Osteocyte (in vitro differentiated cells): Measurements from ENCODE around the gene RPS15. TPM values are rescaled to one million over a fixed set of nuclear protein-coding genes. Genes with fewer than 3 reads are reported as not detected.
A peak's percentile ranks its signal among the peaks of the same experiment; 100 is the strongest.

Source experiments
- DNase-seq: peaks from one replicate; pipeline ENCODE4 v3.0.0; 2021; ENCODE audit warnings: mixed read lengths; ENCODE audit not compliant: unreplicated experiment; ENCODE audit errors: extremely low spot score
- H3K27ac Mint-ChIP-seq: one replicate; pipeline ENCODE4 v1.8.0; 2021; ENCODE audit warnings: mild to moderate bottlenecking, mixed read lengths; ENCODE audit not compliant: unreplicated experiment
- H3K27me3 Mint-ChIP-seq: one replicate; pipeline ENCODE4 v1.8.0; 2021; ENCODE audit warnings: mixed read lengths; ENCODE audit not compliant: unreplicated experiment
- H3K36me3 Mint-ChIP-seq: one replicate; pipeline ENCODE4 v1.8.0; 2021; ENCODE audit warnings: mixed read lengths; ENCODE audit not compliant: unreplicated experiment
- H3K4me1 Mint-ChIP-seq: one replicate; pipeline ENCODE4 v1.8.0; 2021; ENCODE audit warnings: mixed read lengths; ENCODE audit not compliant: unreplicated experiment
- H3K4me3 Mint-ChIP-seq: one replicate; pipeline ENCODE4 v1.8.0; 2021; ENCODE audit warnings: mild to moderate bottlenecking, moderate library complexity, mixed read lengths; ENCODE audit not compliant: unreplicated experiment
- H3K9me3 Mint-ChIP-seq: one replicate; pipeline ENCODE4 v1.8.0; 2021; ENCODE audit warnings: mixed read lengths; ENCODE audit not compliant: unreplicated experiment
- CTCF ChIP-seq: fragments of 200-600 bp; sonication (generic); IDR thresholded peaks from 2 replicates; pipeline ENCODE4 v1.5.0; 2021; ENCODE audit warnings: antibody characterized with exemption, mild to moderate bottlenecking, moderate library complexity
- total RNA-seq: library from RNA; stranded (reverse); gene quantifications from 2 replicates; pipeline ENCODE4 v1.2.1, GENCODE V29; 2021

RPS15 gene
- total RNA-seq, 1 donor from 2014 or later, result 932 TPM

- H3K9me3 Mint-ChIP-seq, result no peaks in the 10 kb centered on the region
- no peak for TF ChIP-seq CTCF
- H3K27me3 Mint-ChIP-seq, result no peaks in the 10 kb centered on the region
- H3K4me3 Mint-ChIP-seq, result peak overlapping the region; percentile 67
- H3K36me3 Mint-ChIP-seq, result peaks cover 2% of the 10 kb centered on the region
- peaks cover 19% of the 10 kb centered on the region for H3K4me1 Mint-ChIP-seq
- no peak for DNase-seq
- H3K27ac Mint-ChIP-seq, result peak overlapping the region; percentile 54
These were observed 35.7 kb upstream of the RPS15 start for GRCh38 chr19:1402411-1403070.

GRCh38 chr19:1406774-1407527 lies 31.2 kb upstream of the RPS15 start:
- TF ChIP-seq CTCF, result peak; percentile 38
- H3K4me1 Mint-ChIP-seq, result peaks cover 44% of the 10 kb centered on the region
- no peaks in the 10 kb centered on the region for H3K9me3 Mint-ChIP-seq
- H3K27me3 Mint-ChIP-seq, result no peaks in the 10 kb centered on the region
- peak overlapping the region; percentile 80 for H3K27ac Mint-ChIP-seq
- peak overlapping the region; percentile 66 for H3K4me3 Mint-ChIP-seq
- peak; percentile 100 for DNase-seq
- H3K36me3 Mint-ChIP-seq, result peaks cover 9% of the 10 kb centered on the region

GRCh38 chr19:1407528-1408299 lies 30.5 kb upstream of the RPS15 start, which contains the start of gene DAZAP1:
TSS of gene DAZAP1 (plus strand) at chr19:1407586. CDS start at chr19:1407774, 188 bp downstream.
- H3K27ac Mint-ChIP-seq, result peak within 1 kb of the TSS; percentile 80
- TF ChIP-seq CTCF, result no peak
- H3K27me3 Mint-ChIP-seq, result no peaks in the 10 kb centered on the region
- H3K4me1 Mint-ChIP-seq, result peaks cover 46% of the 10 kb centered on the region
- no peak for DNase-seq
- H3K9me3 Mint-ChIP-seq, result no peaks in the 10 kb centered on the region
- peaks cover 9% of the 10 kb centered on the region for H3K36me3 Mint-ChIP-seq
- H3K4me3 Mint-ChIP-seq, result peak within 1 kb of the TSS; percentile 85

GRCh38 chr19:1408300-1409203 lies 29.6 kb upstream of the RPS15 start:
- Mint-ChIP-seq H3K27me3 (no peaks in the 10 kb centered on the region), H3K27ac (peak overlapping the region; percentile 89), H3K36me3 (peaks cover 12% of the 10 kb centered on the region), H3K4me1 (peaks cover 44% of the 10 kb centered on the region), H3K9me3 (no peaks in the 10 kb centered on the region), H3K4me3 (peak overlapping the region; percentile 85)
- no peak for DNase-seq
- TF ChIP-seq CTCF, result no peak
